ENCODE results near the gene PPFIA4. TPM values are rescaled to one million over a fixed set of nuclear protein-coding genes. Genes with fewer than 3 reads are reported as not detected.
A peak's percentile ranks its signal among the peaks of the same experiment; 100 is the strongest.

PPFIA4 gene
- total and polyA plus RNA-seq, 9 of the 15 experiments (the other 6 are each of a cell fraction or from before 2014, with no cell fraction given), result 0.07 to 12.0 (median 0.70) TPM

GRCh38 chr1:202979459-202979858 is 46.8 kb upstream of the PPFIA4 start:
- in situ Hi-C loops (cut with MboI) (no loop called here), intact Hi-C loops (cut with micrococcal nuclease) (no loop called here)
- peaks cover 0 to 4% of the 10 kb centered on the region in 2 experiments; a peak in 2 of 5 replicates for H3K4me1 ChIP-seq (replicated peaks in 1 of 2; ENCODE audit: control insufficient read depth in 2 of 2, insufficient read depth in 2 of 2, low read length in 2 of 2)
- TF ChIP-seq CBFA2T2 (conservative IDR thresholded peaks at IDR 0.05) (peak; percentile 35), E2F4 (CRISPR knock-in tag; IDR thresholded peaks at IDR 0.05; ENCODE audit: low read depth) (no peak), TRIM24 (IDR thresholded peaks at IDR 0.05) (no peak), ILK (tag; IDR thresholded peaks at IDR 0.05; ENCODE audit: borderline replicate concordance, low read depth) (no peak), TAF7 (tag; IDR thresholded peaks at IDR 0.05) (no peak), NCOA4 (IDR thresholded peaks at IDR 0.05; ENCODE audit: partially characterized antibody) (no peak), KDM1A (IDR thresholded peaks at IDR 0.05) (peak in 1 of 2 experiments; percentile 55; a peak in 2 of 4 replicates), ZNF77 (CRISPR knock-in tag; IDR thresholded peaks at IDR 0.05) (no peak), ZNF217 (CRISPR knock-in tag; IDR thresholded peaks at IDR 0.05) (no peak), NELFE (IDR thresholded peaks at IDR 0.05; ENCODE audit: insufficient read depth, insufficient read length) (no peak), RCOR1 (IDR thresholded peaks at IDR 0.05; ENCODE audit: borderline replicate concordance in 1 of 2, low read depth in 2 of 2, low read length in 2 of 2) (0 out of 4 replicates have a peak, but pooled peaks of 1 of the 2 experiments have one; percentile 18), CBFA2T3 (IDR thresholded peaks at IDR 0.05) (peak; percentile 59), TEAD2 (tag; IDR thresholded peaks at IDR 0.05) (no peak), BACH1 (tag; IDR thresholded peaks at IDR 0.05) (no peak), HMBOX1 (IDR thresholded peaks at IDR 0.05) (no peak)
- no TSS peak for BruUV-seq (replicated peaks)
- DNase-seq (ENCODE audit: extremely low read depth in 1 of 4, low spot score in 3 of 4), result peak in 1 of 4 experiments; percentile 8
- H3K4me2 ChIP-seq (ENCODE audit: insufficient read depth, low read length), result no peak overlapping the region
- H3K36me3 ChIP-seq (ENCODE audit: control insufficient read depth, insufficient read depth, low read length), result no peaks in the 10 kb centered on the region
- no peak overlapping the region for H3K9ac ChIP-seq (ENCODE audit: insufficient read depth in 1 of 2, low read depth in 2 of 2, low read length in 2 of 2)
- no peaks in the 10 kb centered on the region for H3K9me1 ChIP-seq (ENCODE audit: control insufficient read depth, insufficient read depth, low read length)
- H3K79me2 ChIP-seq (ENCODE audit: control insufficient read depth, insufficient read depth, low read length), result no peaks in the 10 kb centered on the region
- no peak for ATAC-seq
- H3K27me3 ChIP-seq (ENCODE audit: control insufficient read depth in 2 of 2, insufficient read depth in 2 of 2, low read length in 2 of 2), result peaks cover 4 to 11% of the 10 kb centered on the region in 2 experiments; a peak in 2 of 5 replicates
- no peaks in the 10 kb centered on the region for H4K20me1 ChIP-seq (replicated peaks; ENCODE audit: control insufficient read depth, insufficient read depth, low read length)
- no peak overlapping the region for H2AFZ ChIP-seq (ENCODE audit: low read depth, low read length)
- ChIA-PET POLR2A (interaction anchor here (0.9 kb wide), 1 partner anchor 12 kb away, joined by 5 read pairs; no protein-coding TSS in a partner anchor), CTCF (ENCODE audit: low intra/inter-chr PET ratio) (no interaction called here)
- no peak overlapping the region for H3K27ac ChIP-seq (ENCODE audit: extremely low read depth, low read depth, low read length)
- no peak for FAIRE-seq
- no peak overlapping the region for H3K4me3 ChIP-seq
- 4% methylated on average over 2 of the region's 2 CpGs for WGBS (ENCODE audit: insufficient coverage, low coverage, missing lambda C conversion rate)
- H3K9me3 ChIP-seq (replicated peaks; ENCODE audit: control insufficient read depth, insufficient read depth, low read depth, low read length), result no peaks in the 10 kb centered on the region
